Nephron progenitor cell (in vitro differentiated cells): ENCODE results near the gene CH25H.

Source experiments
- DNase-seq: peaks from one replicate; pipeline ENCODE4 v3.0.0; 2021
- H3K27ac Mint-ChIP-seq: 2 replicates; pipeline ENCODE4 v1.8.0; 2021; ENCODE audit warnings: mild to moderate bottlenecking, moderate library complexity, mixed read lengths
- H3K27me3 Mint-ChIP-seq: 2 replicates; pipeline ENCODE4 v1.8.0; 2021; ENCODE audit warnings: mild to moderate bottlenecking, low read depth, mixed read lengths; ENCODE audit not compliant: poor library complexity
- H3K36me3 Mint-ChIP-seq: 2 replicates; pipeline ENCODE4 v1.8.0; 2021; ENCODE audit warnings: low read depth, mixed read lengths
- H3K4me1 Mint-ChIP-seq: 2 replicates; pipeline ENCODE4 v1.8.0; 2021; ENCODE audit warnings: mixed read lengths
- H3K4me3 Mint-ChIP-seq: 2 replicates; pipeline ENCODE4 v1.8.0; 2021; ENCODE audit warnings: mild to moderate bottlenecking, moderate library complexity, mixed read lengths
- H3K9me3 Mint-ChIP-seq: 2 replicates; pipeline ENCODE4 v1.8.0; 2021; ENCODE audit warnings: mild to moderate bottlenecking, moderate library complexity, mixed read lengths
- TF ChIP-seq, protein P1 (sequence below): fragments of 200-600 bp; sonication (generic); IDR thresholded peaks from 2 replicates; pipeline ENCODE4 v1.5.0; 2021; ENCODE audit warnings: antibody characterized with exemption

The CH25H gene

DNA sequence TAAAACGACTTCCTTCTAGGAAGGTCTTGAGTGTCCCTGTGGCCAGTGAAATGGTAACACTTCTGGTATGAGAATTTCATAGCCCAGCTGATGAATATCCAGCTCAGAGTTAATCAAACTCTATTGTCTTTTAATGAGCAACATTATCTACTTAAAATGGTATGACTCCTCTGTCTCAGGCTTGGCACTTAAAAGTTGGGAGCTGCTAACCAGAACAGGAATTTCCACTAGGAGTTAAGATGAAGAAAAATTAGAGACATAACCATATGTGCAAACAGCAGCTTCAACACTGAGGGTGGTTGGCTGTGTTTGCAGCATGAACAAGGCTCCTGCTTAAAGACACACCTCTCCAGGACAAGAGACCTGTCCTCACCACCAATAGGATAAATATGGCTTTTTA lies 46.8 kb downstream of the CH25H start:
- TF ChIP-seq, protein P1, sequence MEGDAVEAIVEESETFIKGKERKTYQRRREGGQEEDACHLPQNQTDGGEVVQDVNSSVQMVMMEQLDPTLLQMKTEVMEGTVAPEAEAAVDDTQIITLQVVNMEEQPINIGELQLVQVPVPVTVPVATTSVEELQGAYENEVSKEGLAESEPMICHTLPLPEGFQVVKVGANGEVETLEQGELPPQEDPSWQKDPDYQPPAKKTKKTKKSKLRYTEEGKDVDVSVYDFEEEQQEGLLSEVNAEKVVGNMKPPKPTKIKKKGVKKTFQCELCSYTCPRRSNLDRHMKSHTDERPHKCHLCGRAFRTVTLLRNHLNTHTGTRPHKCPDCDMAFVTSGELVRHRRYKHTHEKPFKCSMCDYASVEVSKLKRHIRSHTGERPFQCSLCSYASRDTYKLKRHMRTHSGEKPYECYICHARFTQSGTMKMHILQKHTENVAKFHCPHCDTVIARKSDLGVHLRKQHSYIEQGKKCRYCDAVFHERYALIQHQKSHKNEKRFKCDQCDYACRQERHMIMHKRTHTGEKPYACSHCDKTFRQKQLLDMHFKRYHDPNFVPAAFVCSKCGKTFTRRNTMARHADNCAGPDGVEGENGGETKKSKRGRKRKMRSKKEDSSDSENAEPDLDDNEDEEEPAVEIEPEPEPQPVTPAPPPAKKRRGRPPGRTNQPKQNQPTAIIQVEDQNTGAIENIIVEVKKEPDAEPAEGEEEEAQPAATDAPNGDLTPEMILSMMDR, result no peak
- no peak overlapping the region for H3K4me3 Mint-ChIP-seq
- peaks cover 13% of the 10 kb centered on the region for H3K27me3 Mint-ChIP-seq
- no peaks in the 10 kb centered on the region for H3K9me3 Mint-ChIP-seq
- H3K27ac Mint-ChIP-seq, result no peak overlapping the region
- no peak for DNase-seq
- no peaks in the 10 kb centered on the region for H3K4me1 Mint-ChIP-seq
- no peaks in the 10 kb centered on the region for H3K36me3 Mint-ChIP-seq

DNA sequence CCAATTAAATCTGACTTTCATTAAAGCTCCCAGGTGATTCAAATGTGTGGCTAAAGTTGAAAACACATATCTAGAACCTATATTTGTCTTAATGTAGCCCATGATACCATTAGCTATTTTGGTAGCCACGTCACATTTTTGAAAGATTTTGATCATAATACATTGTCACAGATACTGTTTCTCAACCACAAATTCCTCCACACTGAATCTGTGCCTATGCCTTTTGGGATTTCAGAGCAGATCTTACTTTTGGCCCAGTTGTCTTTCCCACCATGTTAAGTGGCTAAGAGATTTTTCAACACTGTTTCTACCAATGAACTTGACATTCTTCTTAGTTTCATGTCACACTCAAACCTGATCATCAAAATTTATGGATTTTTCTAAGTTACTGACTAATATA lies 47.4 kb downstream of the CH25H start:
- no peaks in the 10 kb centered on the region for H3K9me3 Mint-ChIP-seq

DNA sequence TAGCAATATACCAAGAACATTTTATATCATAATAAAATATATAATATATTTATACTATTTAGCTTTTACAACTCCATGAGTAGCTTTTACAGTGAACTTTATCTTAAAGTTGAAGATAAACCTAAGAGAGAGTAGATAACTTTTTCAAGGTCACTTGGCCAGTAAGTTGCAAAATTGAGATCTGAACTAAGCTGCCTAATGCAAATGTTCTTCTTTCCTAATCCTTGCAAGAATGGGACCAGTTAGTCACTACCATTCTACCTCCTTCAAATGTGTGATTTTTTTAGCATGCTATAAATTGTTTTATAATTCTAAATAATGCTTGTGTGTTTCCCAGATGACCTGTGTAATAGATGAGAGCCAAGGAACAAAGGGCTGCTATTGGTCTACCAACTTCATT lies 47.8 kb downstream of the CH25H start:
- H3K4me3 Mint-ChIP-seq, result no peak overlapping the region

More for the DNA sequence above, 47.4 kb downstream of the CH25H start:
- Mint-ChIP-seq H3K4me3 (no peak overlapping the region), H3K27ac (no peak overlapping the region), H3K36me3 (no peaks in the 10 kb centered on the region), H3K4me1 (no peaks in the 10 kb centered on the region), H3K27me3 (peaks cover 12% of the 10 kb centered on the region)
- no peak for DNase-seq
- TF ChIP-seq, protein P1, result no peak

DNA sequence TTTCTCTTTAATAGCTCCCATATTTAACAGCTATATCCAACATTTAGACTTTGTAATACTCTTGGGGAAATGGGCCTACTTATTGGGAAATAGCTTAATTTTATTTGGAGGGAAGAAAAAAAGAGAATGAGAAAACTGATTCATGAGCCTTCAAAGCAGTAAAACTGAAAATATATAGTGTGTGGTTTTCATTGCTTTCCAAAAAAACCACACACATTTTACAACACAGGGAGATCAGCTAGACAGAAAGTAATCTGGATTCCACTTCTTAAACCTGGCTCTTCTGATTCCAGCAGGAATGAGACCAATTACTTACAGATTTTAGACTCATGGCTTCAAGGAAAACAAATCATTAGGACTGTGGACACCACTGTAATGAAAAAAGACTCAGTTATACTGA lies 48.7 kb downstream of the CH25H start:
- Mint-ChIP-seq H3K9me3 (no peaks in the 10 kb centered on the region), H3K4me1 (no peaks in the 10 kb centered on the region), H3K4me3 (no peak overlapping the region), H3K36me3 (no peaks in the 10 kb centered on the region), H3K27ac (no peak overlapping the region), H3K27me3 (peaks cover 2% of the 10 kb centered on the region)
- no peak for DNase-seq
- TF ChIP-seq, protein P1, result no peak

More for the DNA sequence above, 47.8 kb downstream of the CH25H start:
- Mint-ChIP-seq H3K9me3 (no peaks in the 10 kb centered on the region), H3K27ac (no peak overlapping the region), H3K36me3 (no peaks in the 10 kb centered on the region), H3K4me1 (no peaks in the 10 kb centered on the region), H3K27me3 (peaks cover 8% of the 10 kb centered on the region)
- DNase-seq, result no peak
- TF ChIP-seq, protein P1, result no peak

DNA sequence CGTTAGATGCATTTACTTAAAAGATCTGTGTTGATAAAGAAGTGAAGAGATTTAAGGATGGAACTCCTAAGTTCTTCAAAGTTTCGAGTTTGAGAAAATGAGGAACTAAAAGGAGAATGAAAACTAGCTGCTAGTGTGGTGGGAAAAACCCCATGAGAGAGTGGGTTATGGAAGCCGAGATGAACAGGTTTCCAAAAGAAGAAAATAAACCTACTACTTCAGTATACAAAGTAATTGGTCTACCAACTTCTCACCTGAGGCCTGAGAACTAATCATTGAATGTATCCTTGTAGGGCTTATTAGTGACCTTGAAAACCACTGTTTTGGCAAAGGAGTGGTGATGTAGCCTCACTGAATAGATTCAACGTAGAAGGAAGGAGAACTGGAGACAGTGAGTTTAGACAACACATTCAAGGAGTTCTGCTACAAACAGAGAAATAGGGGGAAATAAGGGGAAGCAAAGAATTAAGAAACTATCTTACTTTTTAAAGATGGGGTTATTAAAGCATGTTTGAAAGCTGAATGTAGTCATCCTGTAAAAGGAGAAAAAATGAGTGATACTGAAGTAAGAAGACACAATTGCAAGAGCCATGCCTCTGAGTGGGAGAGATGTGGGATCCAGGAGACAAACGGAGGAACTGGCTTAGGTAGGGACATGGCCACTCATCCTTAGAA lies 50.8 kb downstream of the CH25H start:
- Mint-ChIP-seq H3K4me3 (no peak overlapping the region), H3K36me3 (no peaks in the 10 kb centered on the region), H3K27me3 (peaks cover 2% of the 10 kb centered on the region), H3K4me1 (no peaks in the 10 kb centered on the region), H3K9me3 (no peaks in the 10 kb centered on the region), H3K27ac (no peak overlapping the region)
- no peak for DNase-seq
- TF ChIP-seq, protein P1, result no peak
